Fibroblast of skin of back (primary cell): ENCODE data around the gene RPL19.

Experiments used
- DNase-seq: peaks from one replicate; pipeline ENCODE4 v3.0.0-alpha.2; 2013

RPL19 gene

GRCh38 chr17:39224778-39225307 lies 24.8 kb downstream of the RPL19 start:
- no peak for DNase-seq

GRCh38 chr17:39225308-39225958 lies 25.4 kb downstream of the RPL19 start, which contains the start of gene STAC2:
STAC2 (minus strand) TSS chr17:39225945; CDS start chr17:39225502, 443 bp downstream.
- DNase-seq, result no peak

GRCh38 chr17:39225959-39226683 lies 26.0 kb downstream of the RPL19 start:
- peak; percentile 70 for DNase-seq

GRCh38 chr17:39227364-39227919 lies 27.4 kb downstream of the RPL19 start:
- DNase-seq, result no peak

- DNase-seq, result peak; percentile 60
Observed at GRCh38 chr17:39229274-39229913, 29.3 kb downstream of the RPL19 start.

GRCh38 chr17:39230361-39230760 lies 30.3 kb downstream of the RPL19 start:
- DNase-seq, result no peak

GRCh38 chr17:39231091-39231561 lies 31.0 kb downstream of the RPL19 start:
- DNase-seq, result peak; percentile 16

- DNase-seq, result peak; percentile 60
Observed at GRCh38 chr17:39231591-39232551, 31.8 kb downstream of the RPL19 start.

- DNase-seq, result peak; percentile 60
Observed at GRCh38 chr17:39235555-39236449, 35.7 kb downstream of the RPL19 start.

- DNase-seq, result no peak
Observed at GRCh38 chr17:39236450-39236927, 36.4 kb downstream of the RPL19 start.

- DNase-seq, result no peak
Observed at GRCh38 chr17:39236981-39237441, 36.9 kb downstream of the RPL19 start.

- no peak for DNase-seq
Observed at GRCh38 chr17:39237586-39237985, 37.5 kb downstream of the RPL19 start.

GRCh38 chr17:39238311-39238972 lies 38.4 kb downstream of the RPL19 start:
- DNase-seq, result peak; percentile 42

- DNase-seq, result no peak
Observed at GRCh38 chr17:39239640-39240314, 39.7 kb downstream of the RPL19 start.

- no peak for DNase-seq
Observed at GRCh38 chr17:39240631-39241030, 40.5 kb downstream of the RPL19 start.

- DNase-seq, result no peak
Observed at GRCh38 chr17:39243155-39243554, 43.1 kb downstream of the RPL19 start.

GRCh38 chr17:39244016-39244599 lies 44.0 kb downstream of the RPL19 start:
- peak; percentile 57 for DNase-seq
